GM23338 (cell line): ENCODE measurements around the gene CHIA. TPM values are rescaled to one million over a fixed set of nuclear protein-coding genes. Genes with fewer than 3 reads are reported as not detected.

Experiments
- ATAC-seq: fragments of 200-7000 bp; cut with Tn5 transposase; 3 replicates; pipeline ENCODE4 v1.9.1; 2020
- DNase-seq: peaks from one replicate; pipeline ENCODE4 v3.0.0-alpha.2; 2015; ENCODE audit warnings: low spot score
- H2AFZ ChIP-seq: fragments of 200-600 bp; sonication (generic); 2 replicates; pipeline ENCODE4 v1.8.0; 2016; ENCODE audit warnings: antibody characterized with exemption, mild to moderate bottlenecking, moderate library complexity
- H3F3A ChIP-seq: fragments of 200-600 bp; sonication (generic); replicated peaks from 2 replicates; pipeline ENCODE4 v1.8.0; 2017; ENCODE audit warnings: antibody characterized with exemption, mixed run types, low read depth
- H3K27ac ChIP-seq: fragments of 200-600 bp; sonication (generic); 2 replicates; pipeline ENCODE4 v1.6.1; 2016; ENCODE audit warnings: low read depth
- H3K27me3 ChIP-seq: fragments of 200-600 bp; sonication (generic); 2 replicates; pipeline ENCODE4 v1.8.0; 2016; ENCODE audit warnings: mild to moderate bottlenecking, mixed run types, moderate library complexity; ENCODE audit not compliant: insufficient read depth
- H3K36me3 ChIP-seq: fragments of 200-600 bp; sonication (generic); 2 replicates; pipeline ENCODE4 v1.8.0; 2016; ENCODE audit warnings: mild to moderate bottlenecking; ENCODE audit not compliant: insufficient read depth
- H3K4me1 ChIP-seq: fragments of 200-600 bp; sonication (generic); 2 replicates; pipeline ENCODE4 v1.8.0; 2016; ENCODE audit warnings: mild to moderate bottlenecking, moderate library complexity; ENCODE audit not compliant: insufficient read depth
- H3K4me2 ChIP-seq: fragments of 200-600 bp; sonication (generic); 2 replicates; pipeline ENCODE4 v1.7.1; 2017; ENCODE audit warnings: mixed run types
- H3K4me3 ChIP-seq: fragments of 200-600 bp; sonication (generic); 2 replicates; pipeline ENCODE4 v1.6.1; 2016; ENCODE audit warnings: mixed run types
- H3K79me2 ChIP-seq: fragments of 200-600 bp; sonication (generic); replicated peaks from 2 replicates; pipeline ENCODE4 v1.8.0; 2017; ENCODE audit warnings: mild to moderate bottlenecking; ENCODE audit not compliant: insufficient read depth
- H3K9me2 ChIP-seq: fragments of 200-600 bp; sonication (generic); 2 replicates; pipeline ENCODE4 v1.8.0; 2017; ENCODE audit not compliant: insufficient read depth
- H4K20me1 ChIP-seq: fragments of 200-600 bp; sonication (generic); replicated peaks from 2 replicates; pipeline ENCODE4 v1.8.0; 2017; ENCODE audit warnings: mild to moderate bottlenecking; ENCODE audit not compliant: insufficient read depth
- H3K27ac Mint-ChIP-seq: 2 replicates; pipeline ENCODE4 v1.8.0; 2020; ENCODE audit warnings: inconsistent platforms, mild to moderate bottlenecking, moderate library complexity, mixed read lengths
- H3K27me3 Mint-ChIP-seq: 3 replicates; pipeline ENCODE4 v1.8.0; 2022; ENCODE audit warnings: low read depth, mild to moderate bottlenecking, moderate library complexity, mixed read lengths, inconsistent platforms; ENCODE audit not compliant: insufficient read depth, poor library complexity
- H3K36me3 Mint-ChIP-seq: 3 replicates; pipeline ENCODE4 v1.8.0; 2021; ENCODE audit warnings: low read depth, mild to moderate bottlenecking, inconsistent platforms, moderate library complexity, mixed read lengths
- H3K4me1 Mint-ChIP-seq: 3 replicates; pipeline ENCODE4 v1.8.0; 2020; ENCODE audit warnings: mild to moderate bottlenecking, inconsistent platforms, mixed read lengths
- H3K4me3 Mint-ChIP-seq: 3 replicates; pipeline ENCODE4 v1.8.0; 2021; ENCODE audit warnings: moderate library complexity, mild to moderate bottlenecking, inconsistent platforms, mixed read lengths
- H3K9me3 Mint-ChIP-seq: 3 replicates; pipeline ENCODE4 v1.8.0; 2020; ENCODE audit warnings: moderate library complexity, mild to moderate bottlenecking, inconsistent platforms, mixed read lengths
- CREB1 ChIP-seq: fragments of 250-450 bp; sonication (Bioruptor Pico); IDR thresholded peaks from 2 replicates; pipeline ENCODE4 v1.5.0; 2020; ENCODE audit warnings: low read depth, mild to moderate bottlenecking, moderate library complexity
- CTCF ChIP-seq, 2 experiments: fragments of 200-600 bp in 1 of 2; sonication (generic) in 1 of 2; conservative IDR thresholded peaks; 2 replicates each; pipeline versions ENCODE4 v1.5.1 to v1.6.1; 2016 to 2017; ENCODE audit warnings: antibody characterized with exemption in 2 of 2, low read depth in 2 of 2, mild to moderate bottlenecking in 2 of 2, moderate library complexity in 1 of 2
- ETS1 ChIP-seq: IDR thresholded peaks from 2 replicates; pipeline ENCODE4 v1.6.1; 2016; ENCODE audit warnings: antibody characterized with exemption
- EZH2 ChIP-seq: fragments of 200-600 bp; sonication (generic); IDR thresholded peaks from one replicate; pipeline ENCODE4 v1.8.0; 2017; ENCODE audit warnings: antibody characterized with exemption, mild to moderate bottlenecking, low read depth; ENCODE audit not compliant: unreplicated experiment
- EZH2phosphoT487 ChIP-seq: fragments of 200-600 bp; sonication (generic); IDR thresholded peaks from one replicate; pipeline ENCODE4 v1.8.1; 2018; ENCODE audit warnings: antibody characterized with exemption; ENCODE audit not compliant: unreplicated experiment
- JUNB ChIP-seq: IDR thresholded peaks from one replicate; pipeline ENCODE4 v1.6.1; 2016; ENCODE audit warnings: antibody characterized with exemption; ENCODE audit not compliant: unreplicated experiment
- NANOG ChIP-seq: IDR thresholded peaks from 2 replicates; pipeline ENCODE4 v1.6.1; 2016; ENCODE audit warnings: antibody characterized with exemption, borderline replicate concordance
- POLR2AphosphoS5 ChIP-seq: IDR thresholded peaks from 2 replicates; pipeline ENCODE4 v1.6.1; 2016; ENCODE audit warnings: antibody characterized with exemption, low read depth
- REST ChIP-seq: IDR thresholded peaks from one replicate; pipeline ENCODE4 v1.6.1; 2018; ENCODE audit warnings: antibody characterized with exemption; ENCODE audit not compliant: unreplicated experiment
- STAT1 ChIP-seq: IDR thresholded peaks from one replicate; pipeline ENCODE4 v1.6.1; 2016; ENCODE audit warnings: antibody characterized with exemption; ENCODE audit not compliant: unreplicated experiment
- ZNF114 ChIP-seq: fragments of 250-450 bp; sonication (Bioruptor Pico); IDR thresholded peaks from 2 replicates; pipeline ENCODE4 v1.5.0; 2020; ENCODE audit warnings: mild to moderate bottlenecking, moderate library complexity
- ZNF331 ChIP-seq: fragments of 250-450 bp; sonication (Bioruptor Pico); IDR thresholded peaks from 2 replicates; pipeline ENCODE4 v1.5.0; 2020; ENCODE audit warnings: low read depth, mild to moderate bottlenecking, moderate library complexity
- polyA plus RNA-seq: library from polyadenylated mRNA; unstranded; fragments of >200 nt; fragmentation: Nextera tagmentation; extraction: Ambion mirVana; gene quantifications from 2 replicates; pipeline ENCODE4 v1.2.1, GENCODE V29; 2016
- total RNA-seq: library from RNA; depleted of rRNA; stranded (reverse); fragments of >200 nt; shearing (Covaris generic); gene quantifications from 2 replicates; pipeline ENCODE4 v1.2.3, GENCODE V29; 2014

Gene CHIA
- total and polyA plus RNA-seq, 2 experiments from 2014 or later = not detected

- TF ChIP-seq REST (no peak), STAT1 (no peak), JUNB (no peak), CTCF (conservative IDR thresholded peaks at IDR 0.05; ENCODE audit: low read depth in 2 of 2) (no peak), ZNF114 (CRISPR knock-in tag) (no peak), POLR2AphosphoS5 (no peak), NANOG (no peak)
Observed at GRCh38 chr1:111364690-111365089, 74.0 kb downstream of the CHIA start (continued).

GRCh38 chr1:111366256-111366655, 75.6 kb downstream of the CHIA start:
- DNase-seq (no peak), ATAC-seq (no peak)
- no peaks in the 10 kb centered on the region for H3K27me3 ChIP-seq
- H3K27ac ChIP-seq = no peak overlapping the region
- peaks cover 7% of the 10 kb centered on the region; the same call in 1 of the 2 replicates for H3K9me2 ChIP-seq
- H3K4me1 ChIP-seq = peaks cover 13% of the 10 kb centered on the region
- Mint-ChIP-seq H3K4me1 (peaks cover 27% of the 10 kb centered on the region), H3K27me3 (peaks cover 3% of the 10 kb centered on the region), H3K27ac (no peak overlapping the region; the same call in 1 of the 2 replicates), H3K36me3 (no peaks in the 10 kb centered on the region), H3K9me3 (no peaks in the 10 kb centered on the region), H3K4me3 (no peak overlapping the region)
- H2AFZ ChIP-seq = peak overlapping the region; percentile 40; the same call in 1 of the 2 replicates
- no peaks in the 10 kb centered on the region for H4K20me1 ChIP-seq
- H3K79me2 ChIP-seq = no peaks in the 10 kb centered on the region
- no peak overlapping the region for H3K4me3 ChIP-seq
- no peak overlapping the region for H3K4me2 ChIP-seq
- H3F3A ChIP-seq = no peaks in the 10 kb centered on the region
- H3K36me3 ChIP-seq = no peaks in the 10 kb centered on the region
- TF ChIP-seq EZH2 = no peak
- no peak for TF ChIP-seq CREB1 (CRISPR knock-in tag)
- TF ChIP-seq ETS1 = no peak
- TF ChIP-seq JUNB = no peak
- TF ChIP-seq CTCF (conservative IDR thresholded peaks at IDR 0.05; ENCODE audit: low read depth in 2 of 2) = no peak
- no peak for TF ChIP-seq NANOG
- no peak for TF ChIP-seq ZNF331 (CRISPR knock-in tag)
- TF ChIP-seq POLR2AphosphoS5 = no peak
- TF ChIP-seq REST = no peak
- TF ChIP-seq EZH2phosphoT487 = no peak
